Esophagus squamous epithelium (tissue), 5 donors: ENCODE measurements around the gene DLST. TPM values are rescaled to one million over a fixed set of nuclear protein-coding genes. Genes with fewer than 3 reads are reported as not detected.

Source experiments
- DNase-seq: peaks from one replicate; lab custom pipeline; 2025; lab: John Stamatoyannopoulos, UW
- H3K27ac ChIP-seq, 4 donors: fragments of 200-600 bp; sonication (generic); one replicate each; pipeline ENCODE4 v1.5.1; 2016 to 2019; ENCODE audit warnings: mild to moderate bottlenecking in 1 of 4
- H3K27me3 ChIP-seq, 4 donors: fragments of 200-600 bp; sonication (generic); 1 replicate in 3 of 4; 2 replicates in 1 of 4; pipeline versions ENCODE4 v1.5.1 to v1.6.0; 2017 to 2021; ENCODE audit warnings: antibody characterized with exemption in 1 of 4
- H3K36me3 ChIP-seq, 3 donors: fragments of 200-600 bp; sonication (generic); one replicate each; pipeline ENCODE4 v1.5.1; 2016 to 2019
- H3K4me1 ChIP-seq, 3 donors: fragments of 200-600 bp; sonication (generic); one replicate each; pipeline ENCODE4 v1.5.1; 2017 to 2019
- H3K4me3 ChIP-seq, 4 donors: fragments of 200-600 bp; sonication (generic); 1 replicate in 3 of 4; 2 replicates in 1 of 4; pipeline ENCODE4 v1.5.1; 2016 to 2019; ENCODE audit warnings: mild to moderate bottlenecking in 2 of 4, moderate library complexity in 1 of 4
- H3K9me3 ChIP-seq, 3 donors: fragments of 200-600 bp; sonication (generic); one replicate each; pipeline ENCODE4 v1.5.1; 2016 to 2019
- CTCF ChIP-seq, 6 experiments: fragments of 450-650 bp in 4 of 6; fragments of 200-600 bp in 2 of 6; sonication (generic) in 2 of 6; IDR thresholded peaks; one replicate each; pipeline ENCODE4 v1.5.1; 2016 to 2019; ENCODE audit warnings: antibody characterized with exemption in 6 of 6, mild to moderate bottlenecking in 4 of 6, moderate library complexity in 4 of 6
- POLR2A ChIP-seq, 4 donors: fragments of 450-650 bp; IDR thresholded peaks; one replicate each; pipeline ENCODE4 v1.6.1; 2017; ENCODE audit warnings: antibody characterized with exemption in 4 of 4, mild to moderate bottlenecking in 4 of 4, moderate library complexity in 3 of 4
- WGBS, 2 donors: methylation state at CpG; one replicate each; pipeline ENCODE4 v1.1.5; 2018; 5-methylcytosine and 5-hydroxymethylcytosine counted together
- intact Hi-C: fragments of 100-400 bp; cut with DNase I; formaldehyde crosslinking; loops from one replicate; pipeline ENCODE4 v1.15.0; 2022
- total RNA-seq, 4 donors: library from RNA; depleted of rRNA; stranded (reverse); fragments of >200 nt; gene quantifications; one replicate each; pipeline ENCODE4 v1.1.0, GENCODE V29; 2016
- donor health status: DM: yes; HTN: yes; CAD: no.

Gene DLST
- total RNA-seq, 4 donors from 2014 or later, result 54.9 to 87.0 (median 69.0) TPM

- Histone ChIP-seq H3K27ac (peak overlapping the region; percentile 22 to 81 (median 54)), H3K9me3 (no peaks in the 10 kb centered on the region), H3K4me1 (peaks cover 24 to 78% (median 55%) of the 10 kb centered on the region in 3 donors), H3K27me3 (no peaks in the 10 kb centered on the region), H3K4me3 (no peak overlapping the region), H3K36me3 (no peaks in the 10 kb centered on the region)
- intact Hi-C loops, result loop anchor here (10.0 kb wide), 1 partner anchor 167 kb away; no protein-coding TSS in a partner anchor
- DNase-seq, result no peak
- TF ChIP-seq CTCF (IDR thresholded peaks at IDR 0.05) (no peak), POLR2A (IDR thresholded peaks at IDR 0.05) (no peak)
- WGBS, 2 donors, result 24 to 32% methylated on average over 7 to 13 of the region's 13 CpGs
Observed at GRCh38 chr14:74917646-74918081, 35.9 kb downstream of the DLST start.

- Histone ChIP-seq H3K27me3 (no peaks in the 10 kb centered on the region), H3K4me3 (no peak overlapping the region), H3K36me3 (no peaks in the 10 kb centered on the region), H3K27ac (peak overlapping the region in 3 of 4 donors; percentile 44 to 64 (median 61)), H3K4me1 (peaks cover 24 to 81% (median 55%) of the 10 kb centered on the region in 3 donors), H3K9me3 (no peaks in the 10 kb centered on the region)
- no peak for DNase-seq
- intact Hi-C loops, result loop anchor here (10.0 kb wide), 1 partner anchor 166 kb away; no protein-coding TSS in a partner anchor
- TF ChIP-seq CTCF (IDR thresholded peaks at IDR 0.05), result no peak
- no peak for TF ChIP-seq POLR2A (IDR thresholded peaks at IDR 0.05)
- 77 to 95% methylated on average over 2 to 7 of the region's 9 CpGs for WGBS, 2 donors
Observed at GRCh38 chr14:74918380-74918779, 36.7 kb downstream of the DLST start.

GRCh38 chr14:74919421-74920165, 37.9 kb downstream of the DLST start:
- intact Hi-C loops, result loop anchor here (10.0 kb wide), 1 partner anchor 165 kb away; no protein-coding TSS in a partner anchor
- DNase-seq, result no peak
- Histone ChIP-seq H3K9me3 (no peaks in the 10 kb centered on the region), H3K27me3 (no peaks in the 10 kb centered on the region), H3K36me3 (no peaks in the 10 kb centered on the region), H3K4me3 (no peak overlapping the region), H3K27ac (no peak overlapping the region), H3K4me1 (peaks cover 20 to 73% (median 45%) of the 10 kb centered on the region in 3 donors)
- TF ChIP-seq POLR2A (IDR thresholded peaks at IDR 0.05), result no peak
- no peak for TF ChIP-seq CTCF (IDR thresholded peaks at IDR 0.05)
- WGBS, 2 donors, result 40 to 52% methylated on average over 11 of the region's 22 CpGs

GRCh38 chr14:74920281-74920680, 38.6 kb downstream of the DLST start:
- H3K36me3 ChIP-seq, result no peaks in the 10 kb centered on the region
- 80 to 82% methylated on average over 4 of the region's 4 CpGs for WGBS, 2 donors
- peaks cover 20 to 67% (median 45%) of the 10 kb centered on the region in 3 donors for H3K4me1 ChIP-seq
- TF ChIP-seq POLR2A (IDR thresholded peaks at IDR 0.05) (no peak), CTCF (IDR thresholded peaks at IDR 0.05) (no peak)
- intact Hi-C loops, result no loop called here
- no peaks in the 10 kb centered on the region for H3K9me3 ChIP-seq
- H3K27me3 ChIP-seq, result no peaks in the 10 kb centered on the region
- no peak for DNase-seq
- no peak overlapping the region for H3K27ac ChIP-seq
- no peak overlapping the region for H3K4me3 ChIP-seq

- TF ChIP-seq CTCF (IDR thresholded peaks at IDR 0.05), result no peak
- no peak for TF ChIP-seq POLR2A (IDR thresholded peaks at IDR 0.05)
- Histone ChIP-seq H3K4me1 (peaks cover 20 to 58% (median 40%) of the 10 kb centered on the region in 3 donors), H3K4me3 (no peak overlapping the region), H3K36me3 (no peaks in the 10 kb centered on the region), H3K9me3 (no peaks in the 10 kb centered on the region), H3K27ac (no peak overlapping the region), H3K27me3 (no peaks in the 10 kb centered on the region)
- WGBS, 2 donors, result 92 to 100% methylated on average over 1 to 4 of the region's 19 CpGs
- no peak for DNase-seq
- intact Hi-C loops, result no loop called here
Observed at GRCh38 chr14:74921053-74921620, 39.4 kb downstream of the DLST start.
